IMR-90 (cell line): ENCODE data around the gene PPFIA2. TPM values are rescaled to one million over a fixed set of nuclear protein-coding genes. Genes with fewer than 3 reads are reported as not detected.

Experiments used
- ATAC-seq: fragments of 200-7000 bp; cut with Tn5 transposase; 2 replicates; pipeline ENCODE4 v1.9.1; 2020; ENCODE audit warnings: low read depth, mild to moderate bottlenecking, moderate library complexity
- BruUV-seq: library from RNA; stranded (reverse); fragments of 400-500 nt; replicated peaks from 2 replicates; lab custom pipeline; 2021; lab: Mats Ljungman, UMichigan
- CTCF ChIA-PET: fragments of 300-600 bp; formaldehyde crosslinking; extraction: SDS; loops from one replicate; lab custom pipeline; 2021; ENCODE audit warnings: antibody characterized with exemption; lab: Yijun Ruan, JAX
- POLR2A ChIA-PET: fragments of 300-600 bp; sonication (Branson Sonifier 250); formaldehyde crosslinking; loops from one replicate; lab custom pipeline; 2022; ENCODE audit warnings: antibody characterized with exemption; ENCODE audit not compliant: unreplicated experiment; lab: Charles Lee
- DNase-seq: peaks from one replicate; pipeline ENCODE4 v3.0.0; 2013
- H2AFZ ChIP-seq: replicated peaks from 2 replicates; pipeline ENCODE3; 2013; ENCODE audit warnings: low read length, mild to moderate bottlenecking; ENCODE audit not compliant: poor library complexity
- H2AK5ac ChIP-seq: 2 replicates; pipeline ENCODE4 v1.6.1; 2013; ENCODE audit warnings: low read depth, low read length, inconsistent platforms
- H2AK9ac ChIP-seq: replicated peaks from 2 replicates; pipeline ENCODE3; 2013; ENCODE audit warnings: mild to moderate bottlenecking, low read depth, low read length, moderate library complexity; ENCODE audit not compliant: poor library complexity
- H2BK120ac ChIP-seq: 2 replicates; pipeline ENCODE4 v1.6.1; 2013; ENCODE audit warnings: low read depth, low read length, inconsistent platforms
- H2BK15ac ChIP-seq: 3 replicates; pipeline ENCODE4 v1.6.1; 2013; ENCODE audit warnings: low read depth, low read length, inconsistent platforms
- H2BK20ac ChIP-seq: 2 replicates; pipeline ENCODE4 v1.6.1; 2013; ENCODE audit warnings: low read depth, mild to moderate bottlenecking, inconsistent platforms, low read length, moderate library complexity
- H2BK5ac ChIP-seq: 2 replicates; pipeline ENCODE4 v1.6.1; 2013; ENCODE audit warnings: mild to moderate bottlenecking, low read depth, low read length, inconsistent platforms; ENCODE audit not compliant: poor library complexity, severe bottlenecking
- H3K14ac ChIP-seq: replicated peaks from 2 replicates; pipeline ENCODE4 v1.6.1; 2013; ENCODE audit warnings: low read depth, low read length, inconsistent platforms
- H3K18ac ChIP-seq: 2 replicates; pipeline ENCODE4 v1.6.1; 2013; ENCODE audit warnings: low read depth, low read length, control low read depth
- H3K23ac ChIP-seq: 2 replicates; pipeline ENCODE4 v1.6.1; 2013; ENCODE audit warnings: low read depth, low read length, inconsistent platforms
- H3K27ac ChIP-seq: 2 replicates; pipeline ENCODE4 v1.5.1; 2013; ENCODE audit warnings: mild to moderate bottlenecking, control low read depth, low read length; ENCODE audit not compliant: insufficient read depth
- H3K27me3 ChIP-seq: 2 replicates; pipeline ENCODE4 v1.6.1; 2013; ENCODE audit warnings: low read length; ENCODE audit not compliant: control insufficient read depth, insufficient read depth
- H3K36me3 ChIP-seq: 2 replicates; pipeline ENCODE4 v1.6.1; 2013; ENCODE audit warnings: low read length, mixed read lengths; ENCODE audit not compliant: control insufficient read depth, insufficient read depth
- H3K4ac ChIP-seq: 2 replicates; pipeline ENCODE4 v1.6.1; 2013; ENCODE audit warnings: low read depth, low read length, inconsistent platforms
- H3K4me1 ChIP-seq: 2 replicates; pipeline ENCODE4 v1.6.1; 2013; ENCODE audit warnings: low read length, mixed read lengths; ENCODE audit not compliant: control insufficient read depth, insufficient read depth
- H3K4me2 ChIP-seq: 2 replicates; pipeline ENCODE4 v1.6.1; 2013; ENCODE audit warnings: low read depth, mild to moderate bottlenecking, control low read depth, low read length, moderate library complexity
- H3K4me3 ChIP-seq: 2 replicates; pipeline ENCODE4 v1.5.1; 2013; ENCODE audit warnings: low read depth, mild to moderate bottlenecking, control low read depth, low read length, moderate library complexity; ENCODE audit not compliant: insufficient read depth
- H3K56ac ChIP-seq: 2 replicates; pipeline ENCODE4 v1.6.1; 2013; ENCODE audit warnings: low read length, inconsistent platforms; ENCODE audit not compliant: insufficient read depth; ENCODE audit errors: extremely low read depth
- H3K79me1 ChIP-seq, 2 experiments: 2 replicates each; pipeline ENCODE4 v1.6.1; 2013; ENCODE audit warnings: low read length in 2 of 2, inconsistent platforms in 1 of 2, low read depth in 1 of 2
- H3K9ac ChIP-seq: 2 replicates; pipeline ENCODE4 v1.6.1; 2013; ENCODE audit warnings: low read depth, low read length, control low read depth
- H3K9me1 ChIP-seq: 2 replicates; pipeline ENCODE4 v1.6.1; 2013; ENCODE audit warnings: low read length, inconsistent platforms; ENCODE audit not compliant: insufficient read depth
- H3K9me3 ChIP-seq: 2 replicates; pipeline ENCODE4 v1.6.1; 2013; ENCODE audit warnings: low read length; ENCODE audit not compliant: control insufficient read depth, insufficient read depth
- H4K20me1 ChIP-seq: 2 replicates; pipeline ENCODE4 v1.6.1; 2013; ENCODE audit warnings: low read length, inconsistent platforms; ENCODE audit not compliant: insufficient read depth
- H4K5ac ChIP-seq: 2 replicates; pipeline ENCODE4 v1.6.1; 2013; ENCODE audit warnings: mild to moderate bottlenecking, low read depth, low read length, control low read depth
- H4K8ac ChIP-seq, 2 experiments: 2 replicates each; pipeline ENCODE4 v1.6.1; 2013; ENCODE audit warnings: low read depth in 2 of 2, low read length in 2 of 2, control low read depth in 1 of 2, inconsistent platforms in 1 of 2
- H4K91ac ChIP-seq: 2 replicates; pipeline ENCODE4 v1.6.1; 2013; ENCODE audit warnings: low read depth, low read length, inconsistent platforms; ENCODE audit not compliant: insufficient read depth
- BHLHE40 ChIP-seq: fragments of 150-350 bp; IDR thresholded peaks from 2 replicates; pipeline ENCODE4 v1.6.1; 2016; ENCODE audit warnings: mild to moderate bottlenecking, low read depth, low read length
- CEBPB ChIP-seq: IDR thresholded peaks from 2 replicates; pipeline ENCODE4 v1.6.1; 2012; ENCODE audit warnings: low read depth, low read length, improper control_type of control experiment
- CTCF ChIP-seq: conservative IDR thresholded peaks from 2 replicates; pipeline ENCODE4 v1.5.1; 2012; ENCODE audit warnings: mild to moderate bottlenecking, low read depth, low read length, improper control_type of control experiment
- FOS ChIP-seq: fragments of 150-350 bp; IDR thresholded peaks from 2 replicates; pipeline ENCODE4 v1.6.1; 2016; ENCODE audit warnings: low read depth, low read length
- MAFK ChIP-seq: IDR thresholded peaks from 2 replicates; pipeline ENCODE4 v1.6.1; 2012; ENCODE audit warnings: low read depth, low read length, improper control_type of control experiment
- MAZ ChIP-seq: IDR thresholded peaks from 2 replicates; pipeline ENCODE4 v1.6.1; 2012; ENCODE audit warnings: low read depth, mild to moderate bottlenecking, low read length, improper control_type of control experiment, moderate library complexity, borderline replicate concordance
- MXI1 ChIP-seq: IDR thresholded peaks from 2 replicates; pipeline ENCODE4 v1.6.1; 2012; ENCODE audit warnings: low read depth, mild to moderate bottlenecking, low read length, moderate library complexity, borderline replicate concordance
- NFE2L2 ChIP-seq: fragments of 150-350 bp; IDR thresholded peaks from 2 replicates; pipeline ENCODE4 v1.6.1; 2016; ENCODE audit warnings: low read depth, mild to moderate bottlenecking, low read length
- POLR2A ChIP-seq: IDR thresholded peaks from 2 replicates; pipeline ENCODE4 v1.6.1; 2012; ENCODE audit warnings: mild to moderate bottlenecking, low read depth, low read length
- RAD21 ChIP-seq: IDR thresholded peaks from 2 replicates; pipeline ENCODE4 v1.6.1; 2012; ENCODE audit warnings: low read length, improper control_type of control experiment
- RCOR1 ChIP-seq: IDR thresholded peaks from 2 replicates; pipeline ENCODE4 v1.6.1; 2012; ENCODE audit warnings: mild to moderate bottlenecking, low read length, improper control_type of control experiment; ENCODE audit not compliant: insufficient replicate concordance
- SMC3 ChIP-seq: fragments of 150-350 bp; IDR thresholded peaks from 2 replicates; pipeline ENCODE4 v1.6.1; 2016; ENCODE audit warnings: low read depth, mild to moderate bottlenecking, antibody characterized with exemption, low read length, moderate library complexity
- USF2 ChIP-seq: fragments of 150-350 bp; IDR thresholded peaks from 2 replicates; pipeline ENCODE4 v1.6.1; 2017; ENCODE audit warnings: mild to moderate bottlenecking, antibody characterized with exemption, low read length, low read depth
- WGBS, 2 experiments: methylation state at CpG; one replicate each; pipeline versions ENCODE4 v1.1.5 to v1.1.7; 2013; ENCODE audit warnings: missing lambda C conversion rate in 2 of 2; ENCODE audit not compliant: insufficient read length in 1 of 2; ENCODE audit errors: extremely low coverage in 2 of 2; 5-methylcytosine and 5-hydroxymethylcytosine counted together
- dilution Hi-C: fragments of 300-500 bp; cut with HindIII; formaldehyde crosslinking; loops from one replicate; pipeline ENCODE4 v1.14.3; 2018; ENCODE audit warnings: low sequenced_read_pairs; ENCODE audit not compliant: unreplicated experiment
- in situ Hi-C: fragments of 300-500 bp; cut with MboI; formaldehyde crosslinking; loops from 3 replicates; pipeline ENCODE4 v1.14.3; 2019; ENCODE audit warnings: low sequenced_read_pairs, inconsistent platforms, mixed read lengths
- intact Hi-C: fragments of 100-400 bp; cut with micrococcal nuclease; formaldehyde crosslinking; loops from 2 replicates; pipeline ENCODE4 v1.10.0; 2022
- polyA plus RNA-seq, 3 experiments: library from polyadenylated mRNA; depleted of rRNA; stranded (reverse); fragments of >200 nt; gene quantifications; 2 replicates each; pipeline ENCODE4 v1.2.3, GENCODE V29; 2012; ENCODE audit warnings: low replicate concordance in 1 of 3
- total RNA-seq: library from RNA; depleted of rRNA; stranded (reverse); fragments of >200 nt; gene quantifications from 2 replicates; pipeline ENCODE4 v1.2.3, GENCODE V29; 2012

Gene PPFIA2
- total and polyA plus RNA-seq, 2 of the 4 experiments (the other 2 are of a cell fraction): 0.29 to 1.3 TPM

- POLR2A ChIA-PET: no interaction called here
- BruUV-seq: no TSS peak
Measured at GRCh38 chr12:81253360-81253759, 505.8 kb downstream of the PPFIA2 start.

More at GRCh38 chr12:81253360-81253759, 505.8 kb downstream of the PPFIA2 start:
- H2BK15ac ChIP-seq: no peak overlapping the region
- ATAC-seq: no peak
- H3K4me1 ChIP-seq: no peaks in the 10 kb centered on the region
- H3K9me1 ChIP-seq: no peaks in the 10 kb centered on the region
- no peak overlapping the region for H2BK5ac ChIP-seq
- H2AK9ac ChIP-seq: no peak overlapping the region
- H2BK120ac ChIP-seq: no peak overlapping the region
- DNase-seq: no peak
- H2BK20ac ChIP-seq: no peak overlapping the region
- no peak overlapping the region for H3K4me2 ChIP-seq
- in situ Hi-C loops (loop anchor here (25.0 kb wide), 1 partner anchor 841 kb away; no protein-coding TSS in a partner anchor), dilution Hi-C loops (no loop called here), intact Hi-C loops (loop anchor here (10.0 kb wide), 3 partner anchors 419 to 939 kb away; no protein-coding TSS in a partner anchor)
- H3K36me3 ChIP-seq: no peaks in the 10 kb centered on the region
- no peak overlapping the region for H3K23ac ChIP-seq
- H3K18ac ChIP-seq: no peak overlapping the region
- no peak overlapping the region for H3K4ac ChIP-seq
- H4K5ac ChIP-seq: no peak overlapping the region
- no peak overlapping the region for H3K14ac ChIP-seq
- no CpG with 5 or more reads among the region's 3 CpGs for WGBS, 2 experiments
- CTCF ChIA-PET: no interaction called here
- no peak overlapping the region for H4K8ac ChIP-seq
- H3K9me3 ChIP-seq: no peaks in the 10 kb centered on the region
- no peaks in the 10 kb centered on the region for H3K79me1 ChIP-seq
- no peak overlapping the region for H3K27ac ChIP-seq
- H3K56ac ChIP-seq: no peak overlapping the region
- H3K4me3 ChIP-seq: no peak overlapping the region
- TF ChIP-seq NFE2L2 (no peak), MAFK (no peak), POLR2A (no peak), CEBPB (no peak), RCOR1 (no peak), FOS (no peak), RAD21 (no peak), BHLHE40 (no peak), USF2 (no peak), CTCF (no peak), MAZ (no peak), SMC3 (no peak), MXI1 (no peak)
- no peaks in the 10 kb centered on the region for H4K20me1 ChIP-seq
- no peak overlapping the region for H2AK5ac ChIP-seq
- no peaks in the 10 kb centered on the region for H3K27me3 ChIP-seq
- no peak overlapping the region for H3K9ac ChIP-seq
- no peak overlapping the region for H4K91ac ChIP-seq
- H2AFZ ChIP-seq: no peak overlapping the region
